Measurements from ENCODE around the gene USP13.

The USP13 gene

DNA sequence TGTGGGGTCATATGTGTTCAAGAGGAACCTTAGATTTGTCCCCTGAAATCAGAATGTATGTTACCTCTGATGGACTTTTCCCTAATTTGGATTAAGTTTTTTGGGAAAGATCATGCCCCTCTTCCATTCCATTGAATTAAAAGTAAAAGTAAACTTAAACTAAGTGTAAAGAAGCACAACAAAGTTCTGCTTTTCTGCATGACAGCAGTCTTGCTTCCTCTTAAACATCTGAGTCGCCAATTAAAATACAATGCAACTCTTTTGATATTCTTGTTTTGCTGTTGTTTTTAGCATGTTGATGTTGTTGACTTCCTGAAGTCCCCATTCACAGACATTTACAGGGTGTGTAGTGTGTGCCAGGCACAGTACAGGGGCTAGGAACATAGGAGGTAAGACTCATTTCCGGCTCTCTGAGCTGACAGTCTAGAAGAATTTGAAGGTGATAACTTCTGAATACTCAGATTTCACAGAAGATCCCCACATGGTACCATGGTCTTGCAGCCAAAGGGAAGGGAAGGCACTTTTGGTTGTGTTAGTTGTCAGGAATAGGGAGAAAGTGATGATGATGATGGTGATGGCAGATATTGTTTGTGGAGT lies 45.0 kb downstream of the USP13 start:
- TF ChIP-seq, protein P1, sequence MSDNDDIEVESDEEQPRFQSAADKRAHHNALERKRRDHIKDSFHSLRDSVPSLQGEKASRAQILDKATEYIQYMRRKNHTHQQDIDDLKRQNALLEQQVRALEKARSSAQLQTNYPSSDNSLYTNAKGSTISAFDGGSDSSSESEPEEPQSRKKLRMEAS (IDR thresholded peaks at IDR 0.05; ENCODE audit: low read depth, low read length): no peak
- no peak overlapping the region for H3K4me3 ChIP-seq (ENCODE audit: low read depth, low read length)
- no peak for DNase-seq (ENCODE audit: low read depth)

DNA sequence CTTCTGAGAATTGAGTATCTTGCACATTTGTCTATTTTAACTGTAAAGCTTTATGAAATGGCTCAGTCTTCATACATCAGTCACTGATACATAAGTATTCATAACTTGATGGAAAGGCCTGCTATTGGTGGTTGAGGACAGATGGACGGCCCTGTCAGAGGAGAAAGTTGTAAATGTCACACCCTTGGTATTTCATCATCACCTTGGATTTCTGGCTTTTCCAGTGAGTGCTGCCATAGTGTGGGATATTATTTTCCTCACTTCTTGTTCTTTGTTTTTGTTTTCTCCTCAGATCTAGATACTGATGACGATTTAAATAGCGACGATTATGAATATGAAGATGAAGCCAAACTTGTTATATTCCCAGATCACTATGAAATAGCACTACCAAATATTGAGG lies 47.9 kb downstream of the USP13 start:
- no peak for DNase-seq (ENCODE audit: low read depth)
- H3K4me3 ChIP-seq (ENCODE audit: low read depth, low read length): no peak overlapping the region
- TF ChIP-seq MYC (IDR thresholded peaks at IDR 0.05; ENCODE audit: low read depth, low read length) (no peak), POLR2A (IDR thresholded peaks at IDR 0.05; ENCODE audit: extremely low read depth, insufficient read length) (no peak)
- TF ChIP-seq, protein P1 (IDR thresholded peaks at IDR 0.05; ENCODE audit: low read depth, low read length): no peak
- TF ChIP-seq, protein P2, sequence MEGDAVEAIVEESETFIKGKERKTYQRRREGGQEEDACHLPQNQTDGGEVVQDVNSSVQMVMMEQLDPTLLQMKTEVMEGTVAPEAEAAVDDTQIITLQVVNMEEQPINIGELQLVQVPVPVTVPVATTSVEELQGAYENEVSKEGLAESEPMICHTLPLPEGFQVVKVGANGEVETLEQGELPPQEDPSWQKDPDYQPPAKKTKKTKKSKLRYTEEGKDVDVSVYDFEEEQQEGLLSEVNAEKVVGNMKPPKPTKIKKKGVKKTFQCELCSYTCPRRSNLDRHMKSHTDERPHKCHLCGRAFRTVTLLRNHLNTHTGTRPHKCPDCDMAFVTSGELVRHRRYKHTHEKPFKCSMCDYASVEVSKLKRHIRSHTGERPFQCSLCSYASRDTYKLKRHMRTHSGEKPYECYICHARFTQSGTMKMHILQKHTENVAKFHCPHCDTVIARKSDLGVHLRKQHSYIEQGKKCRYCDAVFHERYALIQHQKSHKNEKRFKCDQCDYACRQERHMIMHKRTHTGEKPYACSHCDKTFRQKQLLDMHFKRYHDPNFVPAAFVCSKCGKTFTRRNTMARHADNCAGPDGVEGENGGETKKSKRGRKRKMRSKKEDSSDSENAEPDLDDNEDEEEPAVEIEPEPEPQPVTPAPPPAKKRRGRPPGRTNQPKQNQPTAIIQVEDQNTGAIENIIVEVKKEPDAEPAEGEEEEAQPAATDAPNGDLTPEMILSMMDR (IDR thresholded peaks at IDR 0.05; ENCODE audit: low read depth, low read length): no peak

DNA sequence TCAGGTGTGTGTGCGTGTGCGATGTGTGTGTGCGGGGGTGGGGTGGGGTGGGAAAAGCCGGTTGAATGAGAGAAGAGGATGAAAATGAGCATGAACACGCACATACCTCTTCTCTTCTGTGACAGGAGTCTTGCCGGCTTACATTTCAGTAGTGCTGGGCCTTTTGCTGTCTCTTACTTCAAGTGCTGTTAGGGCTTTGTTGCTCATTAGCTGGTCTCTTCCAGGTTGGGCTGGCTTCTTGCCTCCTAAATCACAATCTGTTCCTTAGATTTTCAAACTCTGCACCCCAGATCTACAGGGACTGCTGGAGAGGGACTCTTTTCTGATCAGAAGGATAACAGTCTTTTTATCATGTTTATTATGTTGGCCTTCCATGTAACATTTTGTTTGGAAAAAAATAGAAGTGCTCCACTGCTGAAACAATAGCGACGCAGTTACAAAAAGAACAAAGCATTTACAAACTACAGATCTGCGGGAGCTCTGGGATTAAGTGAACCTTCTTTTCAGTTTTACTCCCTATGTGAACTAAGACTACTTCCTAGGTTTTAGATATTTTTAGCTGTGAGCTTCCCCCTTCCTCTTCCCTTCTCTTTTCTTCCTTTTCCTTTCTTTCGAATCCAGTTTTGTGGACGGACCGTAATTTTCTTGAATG lies 48.5 kb downstream of the USP13 start:
- DNase-seq (ENCODE audit: low read depth): no peak
- TF ChIP-seq POLR2A (IDR thresholded peaks at IDR 0.05; ENCODE audit: extremely low read depth, insufficient read length) (no peak), MYC (IDR thresholded peaks at IDR 0.05; ENCODE audit: low read depth, low read length) (no peak)
- TF ChIP-seq, protein P2 (IDR thresholded peaks at IDR 0.05; ENCODE audit: low read depth, low read length): no peak
- TF ChIP-seq, protein P1 (IDR thresholded peaks at IDR 0.05; ENCODE audit: low read depth, low read length): no peak
- no peak overlapping the region for H3K4me3 ChIP-seq (ENCODE audit: low read depth, low read length)

DNA sequence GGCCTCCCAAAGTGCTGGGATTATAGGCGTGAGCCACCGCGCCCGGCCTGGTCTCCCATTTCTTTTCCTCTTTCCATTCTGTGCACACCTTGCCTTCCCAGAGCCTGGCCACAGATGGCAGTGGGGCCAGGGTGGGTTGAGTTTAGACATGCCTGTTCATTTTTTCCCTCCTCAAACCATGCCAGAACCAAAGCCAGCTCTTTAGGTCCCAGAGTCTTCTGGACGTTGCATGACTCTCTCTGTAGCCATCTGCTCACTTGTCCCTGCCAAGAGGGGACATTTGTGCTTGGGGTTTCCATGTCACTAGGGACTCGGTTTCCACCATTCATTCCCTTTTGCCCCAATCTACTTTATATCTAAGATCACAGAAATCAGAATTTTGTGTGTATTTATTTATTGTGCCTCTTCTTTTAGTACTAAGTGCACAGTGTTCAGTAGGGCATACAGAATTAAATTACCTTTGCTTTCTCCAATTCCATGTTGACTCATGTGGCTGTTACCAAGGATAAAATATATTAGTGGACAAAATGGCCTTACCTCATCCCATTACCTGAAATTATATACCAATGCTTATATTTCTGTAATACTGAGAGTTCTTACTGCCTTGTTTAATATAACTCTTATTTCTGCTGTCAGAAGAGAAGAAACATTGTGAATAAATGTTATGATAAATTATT lies 49.6 kb downstream of the USP13 start:
- no peak for TF ChIP-seq MYC (IDR thresholded peaks at IDR 0.05; ENCODE audit: low read depth, low read length)
- TF ChIP-seq, protein P1 (IDR thresholded peaks at IDR 0.05; ENCODE audit: low read depth, low read length): no peak
- TF ChIP-seq, protein P2 (IDR thresholded peaks at IDR 0.05; ENCODE audit: low read depth, low read length): no peak
- no peak for TF ChIP-seq POLR2A (IDR thresholded peaks at IDR 0.05; ENCODE audit: extremely low read depth, insufficient read length)
- H3K4me3 ChIP-seq (ENCODE audit: low read depth, low read length): no peak overlapping the region
- no peak for DNase-seq (ENCODE audit: low read depth)

DNA sequence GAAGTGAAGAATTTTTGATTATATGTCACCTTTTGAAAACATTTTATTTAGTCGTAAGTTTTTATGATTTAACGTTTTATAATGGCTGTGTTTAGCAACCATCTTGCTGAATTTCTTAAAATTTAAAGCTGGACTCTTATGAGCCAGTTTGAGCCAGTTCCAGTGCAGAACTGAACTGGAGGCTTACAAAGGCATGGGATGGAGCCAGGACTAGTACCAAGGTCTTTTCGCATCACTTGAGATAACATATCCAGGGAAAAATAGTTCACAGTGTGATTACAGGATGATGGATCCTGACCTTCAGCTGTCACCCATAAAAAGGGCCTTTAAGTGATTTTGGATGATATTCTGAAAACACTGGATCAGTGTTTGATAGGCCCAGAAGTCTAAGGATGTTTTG lies 51.0 kb downstream of the USP13 start:
- no peak for DNase-seq (ENCODE audit: low read depth)
- TF ChIP-seq MYC (IDR thresholded peaks at IDR 0.05; ENCODE audit: low read depth, low read length) (no peak), POLR2A (IDR thresholded peaks at IDR 0.05; ENCODE audit: extremely low read depth, insufficient read length) (no peak)
- TF ChIP-seq, protein P2 (IDR thresholded peaks at IDR 0.05; ENCODE audit: low read depth, low read length): no peak
- TF ChIP-seq, protein P1 (IDR thresholded peaks at IDR 0.05; ENCODE audit: low read depth, low read length): no peak
- H3K4me3 ChIP-seq (ENCODE audit: low read depth, low read length): no peak overlapping the region

DNA sequence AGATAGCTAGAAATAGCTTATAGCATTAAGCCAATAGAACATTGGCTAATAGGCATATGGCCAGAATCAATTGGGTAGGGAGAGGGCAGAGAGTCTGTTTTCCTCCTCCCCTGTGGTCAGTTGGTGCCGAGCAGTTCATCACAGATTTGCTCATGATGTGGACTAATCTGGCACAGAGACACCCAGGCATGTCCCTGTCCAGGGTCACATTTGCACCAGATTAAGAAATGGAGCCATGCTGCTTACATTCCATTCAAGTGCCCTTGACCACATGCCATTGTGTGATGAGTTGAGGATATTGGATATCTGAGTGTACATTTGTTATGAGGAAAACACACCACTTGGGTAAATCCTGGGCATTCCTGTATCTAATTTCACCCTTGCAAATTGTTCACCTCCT lies 53.4 kb downstream of the USP13 start:
- DNase-seq (ENCODE audit: low read depth): no peak
- no peak overlapping the region for H3K4me3 ChIP-seq (ENCODE audit: low read depth, low read length)
- TF ChIP-seq POLR2A (IDR thresholded peaks at IDR 0.05; ENCODE audit: extremely low read depth, insufficient read length) (no peak), MYC (IDR thresholded peaks at IDR 0.05; ENCODE audit: low read depth, low read length) (no peak)
- TF ChIP-seq, protein P1 (IDR thresholded peaks at IDR 0.05; ENCODE audit: low read depth, low read length): no peak
- TF ChIP-seq, protein P2 (IDR thresholded peaks at IDR 0.05; ENCODE audit: low read depth, low read length): no peak

All from NB4 (cell line).